Measurements from ENCODE around the gene RBM7.

DNA sequence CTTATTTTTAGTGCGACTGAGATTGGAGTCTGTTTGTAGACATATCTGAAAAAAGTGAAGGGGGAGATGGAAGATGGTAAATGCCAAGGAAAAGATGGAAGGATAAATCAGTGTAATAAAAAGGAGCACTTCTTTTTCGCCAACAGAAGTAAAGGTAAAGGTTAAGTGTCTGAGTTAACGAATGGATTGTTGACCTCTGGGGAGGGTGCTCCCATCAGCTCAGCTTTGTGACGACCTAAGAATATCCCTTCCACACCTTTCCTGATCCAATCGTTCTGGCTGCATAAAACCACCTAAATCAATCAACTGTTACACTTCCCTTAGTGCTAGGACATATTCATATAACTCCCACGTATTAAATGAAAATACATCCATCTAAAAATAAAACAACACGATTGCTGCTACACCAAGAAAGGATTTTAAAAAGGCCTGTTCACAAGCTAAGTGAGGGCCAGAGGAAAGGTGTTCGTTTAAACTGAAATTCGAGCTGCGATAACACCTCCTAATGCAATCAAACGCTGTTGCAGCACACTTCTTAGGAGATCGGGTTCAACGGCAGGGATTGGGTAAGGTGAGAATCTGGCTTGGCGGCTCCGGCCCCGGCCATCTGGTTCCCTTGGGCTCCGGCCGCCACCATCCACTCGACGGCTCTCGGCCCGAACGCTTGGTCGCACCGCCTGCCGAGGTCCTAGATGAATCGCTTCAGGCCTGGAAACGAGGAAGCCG, 813 bp upstream of the RBM7 start:
- TF ChIP-seq POLR2A (IDR thresholded peaks at IDR 0.05) = no peak
- TF ChIP-seq, protein P1, sequence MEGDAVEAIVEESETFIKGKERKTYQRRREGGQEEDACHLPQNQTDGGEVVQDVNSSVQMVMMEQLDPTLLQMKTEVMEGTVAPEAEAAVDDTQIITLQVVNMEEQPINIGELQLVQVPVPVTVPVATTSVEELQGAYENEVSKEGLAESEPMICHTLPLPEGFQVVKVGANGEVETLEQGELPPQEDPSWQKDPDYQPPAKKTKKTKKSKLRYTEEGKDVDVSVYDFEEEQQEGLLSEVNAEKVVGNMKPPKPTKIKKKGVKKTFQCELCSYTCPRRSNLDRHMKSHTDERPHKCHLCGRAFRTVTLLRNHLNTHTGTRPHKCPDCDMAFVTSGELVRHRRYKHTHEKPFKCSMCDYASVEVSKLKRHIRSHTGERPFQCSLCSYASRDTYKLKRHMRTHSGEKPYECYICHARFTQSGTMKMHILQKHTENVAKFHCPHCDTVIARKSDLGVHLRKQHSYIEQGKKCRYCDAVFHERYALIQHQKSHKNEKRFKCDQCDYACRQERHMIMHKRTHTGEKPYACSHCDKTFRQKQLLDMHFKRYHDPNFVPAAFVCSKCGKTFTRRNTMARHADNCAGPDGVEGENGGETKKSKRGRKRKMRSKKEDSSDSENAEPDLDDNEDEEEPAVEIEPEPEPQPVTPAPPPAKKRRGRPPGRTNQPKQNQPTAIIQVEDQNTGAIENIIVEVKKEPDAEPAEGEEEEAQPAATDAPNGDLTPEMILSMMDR (IDR thresholded peaks at IDR 0.05) = no peak
- no peak for TF ChIP-seq EP300 (IDR thresholded peaks at IDR 0.05)
- no peak for TF ChIP-seq POLR2AphosphoS5 (IDR thresholded peaks at IDR 0.05)
